ENCODE data around the gene MDGA2. TPM values are rescaled to one million over a fixed set of nuclear protein-coding genes. Genes with fewer than 3 reads are reported as not detected.

MDGA2 gene
- total RNA-seq, 1 experiment from 2014 or later: not detected

DNA sequence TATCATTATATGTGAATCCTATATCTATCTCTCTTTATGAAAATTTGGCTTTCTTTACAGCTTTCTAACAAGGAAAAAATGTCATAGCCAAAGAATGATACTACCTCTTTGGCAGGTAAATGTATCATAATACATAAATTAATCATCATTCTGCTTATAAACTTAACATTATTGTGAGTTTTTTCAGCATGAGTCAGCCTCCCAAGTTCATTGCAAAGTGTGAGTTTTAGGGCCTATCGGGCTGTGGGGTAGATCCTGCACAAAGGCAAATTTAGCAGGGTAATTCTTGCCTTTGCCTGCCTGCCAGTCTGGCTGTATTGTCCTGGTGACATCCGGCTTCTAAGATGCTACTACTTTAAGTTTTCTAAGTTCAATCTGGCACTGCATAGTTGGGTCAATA lies 412.6 kb downstream of the MDGA2 start:
- H3K4me1 ChIP-seq: no peaks in the 10 kb centered on the region
- H3K4me1 Mint-ChIP-seq (ENCODE audit: low read depth, unreplicated experiment): no peaks in the 10 kb centered on the region
- H3K36me3 Mint-ChIP-seq (ENCODE audit: insufficient read depth, unreplicated experiment): no peaks in the 10 kb centered on the region
- CTCF ChIA-PET: no interaction called here
- BruUV-seq (replicated peaks): no TSS peak
- H3K36me3 ChIP-seq (ENCODE audit: control insufficient read depth, insufficient read depth, low read length): no peaks in the 10 kb centered on the region
- H3K27me3 ChIP-seq (replicated peaks; ENCODE audit: control insufficient read depth, insufficient read depth, low read length): no peaks in the 10 kb centered on the region
- DNase-seq: no peak
- no peak overlapping the region for H3K4me3 ChIP-seq (ENCODE audit: low read depth, low read length)
- no peak overlapping the region for H3K4me3 Mint-ChIP-seq (ENCODE audit: unreplicated experiment)
- no peaks in the 10 kb centered on the region for H3K9me3 Mint-ChIP-seq (ENCODE audit: unreplicated experiment)
- intact Hi-C loops (cut with micrococcal nuclease; ENCODE audit: unreplicated experiment): no loop called here
- TF ChIP-seq, protein P1, sequence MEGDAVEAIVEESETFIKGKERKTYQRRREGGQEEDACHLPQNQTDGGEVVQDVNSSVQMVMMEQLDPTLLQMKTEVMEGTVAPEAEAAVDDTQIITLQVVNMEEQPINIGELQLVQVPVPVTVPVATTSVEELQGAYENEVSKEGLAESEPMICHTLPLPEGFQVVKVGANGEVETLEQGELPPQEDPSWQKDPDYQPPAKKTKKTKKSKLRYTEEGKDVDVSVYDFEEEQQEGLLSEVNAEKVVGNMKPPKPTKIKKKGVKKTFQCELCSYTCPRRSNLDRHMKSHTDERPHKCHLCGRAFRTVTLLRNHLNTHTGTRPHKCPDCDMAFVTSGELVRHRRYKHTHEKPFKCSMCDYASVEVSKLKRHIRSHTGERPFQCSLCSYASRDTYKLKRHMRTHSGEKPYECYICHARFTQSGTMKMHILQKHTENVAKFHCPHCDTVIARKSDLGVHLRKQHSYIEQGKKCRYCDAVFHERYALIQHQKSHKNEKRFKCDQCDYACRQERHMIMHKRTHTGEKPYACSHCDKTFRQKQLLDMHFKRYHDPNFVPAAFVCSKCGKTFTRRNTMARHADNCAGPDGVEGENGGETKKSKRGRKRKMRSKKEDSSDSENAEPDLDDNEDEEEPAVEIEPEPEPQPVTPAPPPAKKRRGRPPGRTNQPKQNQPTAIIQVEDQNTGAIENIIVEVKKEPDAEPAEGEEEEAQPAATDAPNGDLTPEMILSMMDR (IDR thresholded peaks at IDR 0.05; ENCODE audit: insufficient read depth in 1 of 2, low read depth in 1 of 2, low read length in 1 of 2, severe bottlenecking in 1 of 2, unreplicated experiment in 1 of 2): no peak
- no peaks in the 10 kb centered on the region for H3K27me3 Mint-ChIP-seq (ENCODE audit: insufficient read depth, unreplicated experiment)
- H3K27ac Mint-ChIP-seq (ENCODE audit: unreplicated experiment): no peak overlapping the region
- H3K9me3 ChIP-seq: no peaks in the 10 kb centered on the region
- POLR2A ChIA-PET: no interaction called here

DNA sequence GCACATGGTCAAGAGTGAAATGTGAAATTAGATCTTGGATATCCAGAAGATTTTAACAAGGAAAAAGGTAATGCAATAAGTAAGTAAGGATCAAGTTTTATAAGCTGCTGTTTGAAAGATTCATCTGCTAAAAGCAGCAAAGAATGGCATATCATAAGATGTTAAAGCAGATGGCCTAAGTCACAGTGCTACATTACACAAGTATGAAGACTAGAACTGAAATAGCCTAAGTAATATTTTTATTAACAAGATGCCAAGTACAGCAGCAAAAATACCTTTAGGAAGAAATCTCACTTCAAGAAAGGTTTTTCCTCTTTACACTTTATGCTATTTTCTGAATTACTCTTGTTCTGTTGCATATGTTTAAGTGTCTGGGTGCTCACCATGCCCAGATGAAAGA lies 414.1 kb downstream of the MDGA2 start:
- no peaks in the 10 kb centered on the region for H3K4me1 ChIP-seq
- no peak overlapping the region for H3K4me3 Mint-ChIP-seq (ENCODE audit: unreplicated experiment)
- no peaks in the 10 kb centered on the region for H3K9me3 Mint-ChIP-seq (ENCODE audit: unreplicated experiment)
- H3K27me3 Mint-ChIP-seq (ENCODE audit: insufficient read depth, unreplicated experiment): no peaks in the 10 kb centered on the region
- H3K9me3 ChIP-seq: no peaks in the 10 kb centered on the region
- no TSS peak for BruUV-seq (replicated peaks)
- H3K27ac Mint-ChIP-seq (ENCODE audit: unreplicated experiment): no peak overlapping the region
- ChIA-PET POLR2A (no interaction called here), CTCF (no interaction called here)
- H3K36me3 ChIP-seq (ENCODE audit: control insufficient read depth, insufficient read depth, low read length): no peaks in the 10 kb centered on the region
- intact Hi-C loops (cut with micrococcal nuclease; ENCODE audit: unreplicated experiment): no loop called here
- H3K27me3 ChIP-seq (replicated peaks; ENCODE audit: control insufficient read depth, insufficient read depth, low read length): no peaks in the 10 kb centered on the region
- TF ChIP-seq, protein P1 (IDR thresholded peaks at IDR 0.05; ENCODE audit: insufficient read depth in 1 of 2, low read depth in 1 of 2, low read length in 1 of 2, severe bottlenecking in 1 of 2, unreplicated experiment in 1 of 2): no peak
- no peak for DNase-seq
- H3K4me1 Mint-ChIP-seq (ENCODE audit: low read depth, unreplicated experiment): no peaks in the 10 kb centered on the region
- no peak overlapping the region for H3K4me3 ChIP-seq (ENCODE audit: low read depth, low read length)
- H3K36me3 Mint-ChIP-seq (ENCODE audit: insufficient read depth, unreplicated experiment): no peaks in the 10 kb centered on the region

DNA sequence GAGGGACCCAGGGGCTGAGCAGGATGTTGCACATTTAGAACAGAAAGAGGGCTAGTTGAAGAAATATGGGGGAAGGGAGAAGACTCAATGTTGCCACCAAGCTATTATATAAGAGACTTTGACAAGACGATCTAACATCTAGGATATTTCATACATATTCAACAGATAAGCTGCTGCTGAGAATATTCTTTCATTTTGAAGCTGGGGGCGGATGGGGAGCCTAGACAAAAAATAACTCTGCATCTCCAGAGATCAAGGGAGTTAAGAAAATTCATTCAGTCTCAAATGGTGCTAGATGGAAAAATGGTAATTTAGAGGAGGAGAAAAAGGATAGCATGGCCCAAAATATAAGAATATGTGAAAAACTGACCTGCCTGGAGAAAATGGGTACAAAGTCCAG lies 415.6 kb downstream of the MDGA2 start:
- no peak overlapping the region for H3K4me3 Mint-ChIP-seq (ENCODE audit: unreplicated experiment)
- no peaks in the 10 kb centered on the region for H3K36me3 ChIP-seq (ENCODE audit: control insufficient read depth, insufficient read depth, low read length)
- TF ChIP-seq, protein P1 (IDR thresholded peaks at IDR 0.05; ENCODE audit: insufficient read depth in 1 of 2, low read depth in 1 of 2, low read length in 1 of 2, severe bottlenecking in 1 of 2, unreplicated experiment in 1 of 2): no peak
- H3K4me1 ChIP-seq: no peaks in the 10 kb centered on the region
- H3K9me3 ChIP-seq: no peaks in the 10 kb centered on the region; the same call in 1 of the 2 replicates
- POLR2A ChIA-PET: no interaction called here
- no peaks in the 10 kb centered on the region for H3K27me3 Mint-ChIP-seq (ENCODE audit: insufficient read depth, unreplicated experiment)
- no peaks in the 10 kb centered on the region for H3K4me1 Mint-ChIP-seq (ENCODE audit: low read depth, unreplicated experiment)
- no peaks in the 10 kb centered on the region for H3K27me3 ChIP-seq (replicated peaks; ENCODE audit: control insufficient read depth, insufficient read depth, low read length)
- H3K27ac Mint-ChIP-seq (ENCODE audit: unreplicated experiment): no peak overlapping the region
- BruUV-seq (replicated peaks): no TSS peak
- no peak for DNase-seq
- H3K36me3 Mint-ChIP-seq (ENCODE audit: insufficient read depth, unreplicated experiment): no peaks in the 10 kb centered on the region
- intact Hi-C loops (cut with micrococcal nuclease; ENCODE audit: unreplicated experiment): no loop called here
- CTCF ChIA-PET: no interaction called here
- H3K4me3 ChIP-seq (ENCODE audit: low read depth, low read length): no peak overlapping the region
- peaks cover 3% of the 10 kb centered on the region for H3K9me3 Mint-ChIP-seq (ENCODE audit: unreplicated experiment)

All from Caco-2 (cell line).